Stimulated activated CD8-positive, alpha-beta memory T cell treated with anti-CD3 and anti-CD28 coated beads, Interleukin-4, amount 100 ng/mL, for 48 hours (primary cell): Measurements from ENCODE around the gene RAD50.
"Not testable (repeated sequence)": the region's sequence is repeated elsewhere in the genome, so short reads cannot be mapped to it uniquely, and the experiment has no call there.

Source experiments
- DNase-seq: peaks from one replicate; pipeline ENCODE4 v3.0.0-alpha.2; 2020

RAD50 gene

GRCh38 chr5:132556763-132557477 is at the start of gene RAD50:
TSS of gene RAD50 (plus strand) at chr5:132556977. CDS start at chr5:132557325, 348 bp downstream.
- DNase-seq = peak; percentile 94

GRCh38 chr5:132510076-132510475 is 46.7 kb upstream of the RAD50 start:
- no peak for DNase-seq

- not testable (repeated sequence) for DNase-seq
Observed at GRCh38 chr5:132513618-132514336, 43.0 kb upstream of the RAD50 start.

DNA sequence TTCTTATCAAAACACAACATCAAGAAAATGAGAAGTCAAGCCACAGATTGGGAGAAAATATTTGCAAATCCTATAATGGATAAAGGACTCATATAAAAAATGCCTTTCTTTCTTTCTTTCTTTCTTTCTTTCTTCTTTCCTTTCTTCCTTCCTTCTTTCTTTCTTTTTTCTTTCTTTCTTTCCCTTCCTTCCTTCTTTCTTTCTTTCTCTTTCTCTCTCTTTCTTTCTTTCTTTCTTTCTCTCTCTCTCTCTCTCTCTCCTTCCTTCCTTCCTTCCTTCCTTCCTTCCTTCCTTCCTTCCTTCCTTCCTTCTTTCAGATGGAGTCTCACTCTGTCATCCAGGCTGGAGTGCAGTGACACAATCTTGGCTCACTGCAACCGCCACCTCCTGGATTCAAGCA is 34.7 kb upstream of the RAD50 start:
- DNase-seq = not testable (repeated sequence)

DNA sequence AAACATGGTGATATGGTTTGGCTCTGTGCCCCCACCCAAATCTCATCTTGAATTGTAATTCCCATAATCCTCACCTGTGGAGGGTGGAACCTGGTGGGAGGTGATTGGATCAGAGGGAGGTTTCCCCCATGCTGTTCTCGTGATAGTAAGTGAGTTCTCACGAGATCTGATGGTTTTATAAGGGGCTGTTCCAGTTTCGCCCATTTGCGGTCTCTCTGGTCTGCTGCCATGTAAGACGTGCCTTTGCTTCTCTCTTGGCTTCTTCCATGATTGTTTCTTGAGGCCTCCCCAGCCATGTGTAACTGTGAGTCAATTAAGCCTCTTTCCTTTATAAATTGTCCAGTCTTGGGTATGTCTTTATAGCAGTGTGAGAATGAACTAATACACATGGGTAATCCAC is 31.9 kb upstream of the RAD50 start:
- DNase-seq = not testable (repeated sequence)

GRCh38 chr5:132525299-132525724 is 31.5 kb upstream of the RAD50 start:
- no peak for DNase-seq

DNA sequence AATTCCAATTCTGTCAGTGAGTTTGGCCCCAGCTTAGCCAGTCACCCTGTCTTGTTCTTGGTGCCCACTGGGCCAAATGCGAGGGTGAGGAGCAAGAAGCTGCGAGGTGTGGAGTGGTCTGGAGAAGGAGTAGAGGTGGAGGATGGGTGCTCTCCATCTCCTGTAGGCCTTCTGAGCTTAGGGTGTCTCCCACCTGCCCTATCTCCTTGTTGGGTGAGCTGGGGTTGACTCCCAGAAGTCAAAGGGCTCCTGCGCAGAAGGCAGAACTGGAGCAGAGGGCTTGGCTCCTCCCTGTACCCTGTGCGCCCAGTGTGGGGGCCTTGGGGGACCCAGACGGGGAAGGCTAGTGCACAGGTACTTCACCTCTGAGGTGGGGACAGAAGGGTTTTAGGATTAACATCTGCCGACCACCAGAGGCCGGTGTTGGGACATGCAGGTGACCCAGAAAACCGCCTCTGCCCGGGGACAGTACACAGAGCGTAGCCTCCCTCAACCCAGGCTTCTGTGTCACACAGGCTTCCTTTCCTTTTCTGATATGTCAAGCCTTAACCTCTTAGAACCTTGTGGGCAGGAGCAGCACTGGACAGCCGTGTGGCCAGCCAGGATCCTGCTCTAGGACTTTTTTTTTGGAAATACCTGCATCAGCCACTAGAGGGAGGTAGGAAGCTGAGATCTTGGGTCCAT is 30.3 kb upstream of the RAD50 start:
- DNase-seq = peak; percentile 59

- no peak for DNase-seq
Observed at GRCh38 chr5:132526974-132527564, 29.7 kb upstream of the RAD50 start.

- no peak for DNase-seq
Observed at GRCh38 chr5:132528021-132528420, 28.8 kb upstream of the RAD50 start.

GRCh38 chr5:132528866-132529634 is 27.7 kb upstream of the RAD50 start:
- DNase-seq = no peak

DNA sequence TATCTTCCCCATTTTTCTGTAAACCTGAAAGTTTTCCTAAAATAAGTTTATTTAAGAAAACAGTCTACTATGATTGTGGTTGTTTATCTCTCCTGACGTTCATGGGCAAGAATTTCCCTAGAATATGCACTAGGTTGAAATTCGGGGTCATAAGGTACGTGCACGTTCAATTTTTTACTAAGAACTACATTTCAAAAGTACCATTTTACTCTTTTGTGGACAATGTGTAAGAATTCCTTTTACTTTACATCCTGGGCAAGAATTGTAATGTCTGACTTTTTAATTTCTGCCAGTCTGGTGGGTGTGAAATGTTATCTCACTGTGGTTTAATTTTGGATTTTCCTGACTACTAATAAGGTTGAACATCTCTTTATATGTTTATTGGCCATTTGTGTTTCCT is 25.8 kb upstream of the RAD50 start:
- DNase-seq = no peak

DNA sequence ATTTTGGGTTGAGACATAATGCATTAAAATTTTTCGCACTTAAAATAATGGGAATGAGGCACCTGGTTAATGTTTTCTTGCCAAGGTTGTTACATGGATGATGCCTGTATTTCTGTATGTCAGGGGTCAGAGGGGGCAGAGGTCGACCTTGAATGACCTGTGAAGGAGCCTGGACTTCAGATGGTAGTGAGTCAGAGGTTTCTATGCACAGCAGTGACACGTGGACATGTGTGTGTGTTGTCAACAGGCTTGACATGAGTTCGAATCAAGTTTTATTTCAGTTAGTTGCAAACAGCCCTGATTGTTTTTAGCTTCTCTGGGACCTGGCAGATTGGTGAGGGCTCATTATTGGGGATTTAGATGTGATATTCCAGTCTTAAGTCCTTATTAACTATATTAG is 17.1 kb upstream of the RAD50 start:
- no peak for DNase-seq

- DNase-seq = no peak
Observed at GRCh38 chr5:132540149-132540548, 16.6 kb upstream of the RAD50 start.

DNA sequence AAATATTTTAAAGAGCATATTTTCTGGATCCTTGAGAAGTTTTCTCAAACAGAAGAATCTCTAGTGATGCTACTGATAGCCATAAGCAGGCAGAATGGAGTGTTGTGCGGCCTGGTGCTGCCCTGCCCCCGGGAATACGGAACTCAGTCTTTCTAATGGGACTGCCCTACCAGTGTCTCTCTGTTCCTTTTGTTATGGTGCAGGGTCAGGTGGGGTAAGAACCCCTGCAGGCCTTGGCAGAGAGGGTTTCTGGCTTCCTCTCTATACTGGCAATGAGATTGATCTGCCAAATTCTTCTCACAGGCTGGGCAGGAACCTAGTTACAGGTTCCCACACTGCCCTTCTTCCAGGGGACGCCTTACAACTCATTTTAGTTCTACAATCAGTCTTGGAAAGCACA is 16.0 kb upstream of the RAD50 start:
- DNase-seq = no peak

DNA sequence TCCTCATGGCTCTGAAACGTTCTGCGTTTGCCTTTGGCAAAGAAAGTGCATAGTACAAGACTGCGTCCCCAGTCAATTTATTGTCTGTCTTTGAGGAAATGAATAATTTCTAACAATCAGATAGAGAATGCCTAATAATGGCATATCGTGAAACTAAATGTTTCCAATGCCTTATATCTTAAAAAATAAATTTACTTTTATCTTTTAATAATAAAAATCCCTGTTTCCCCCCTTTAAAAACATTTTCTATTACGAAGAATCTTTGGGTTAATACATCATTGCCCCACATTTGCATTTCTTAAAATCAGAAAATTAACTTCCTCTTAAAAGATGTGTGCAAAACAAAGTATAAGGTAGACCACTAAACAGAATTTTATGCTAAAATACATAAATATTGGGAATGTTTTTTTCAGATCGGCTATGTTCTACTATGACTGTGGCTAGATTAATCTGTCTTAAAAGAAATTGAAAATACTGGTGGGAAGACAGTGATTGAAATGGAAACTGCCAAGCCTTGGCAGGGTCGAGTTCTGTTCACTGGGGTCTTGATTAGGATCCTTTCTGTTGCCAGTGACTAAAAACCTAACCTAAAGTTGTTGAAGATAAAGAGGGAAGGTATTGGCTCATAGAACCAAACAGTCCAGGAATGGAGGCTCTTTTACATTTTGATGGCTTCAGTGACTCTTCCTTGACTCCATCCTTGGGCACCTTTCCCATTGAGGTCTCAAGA is 13.1 kb upstream of the RAD50 start, which contains the start of gene IL5:
Gene IL5, minus strand, starts transcription at position 51 of the 730 bp plus-strand sequence. Its CDS starts 44 bp downstream, at position 7.
- no peak for DNase-seq

DNA sequence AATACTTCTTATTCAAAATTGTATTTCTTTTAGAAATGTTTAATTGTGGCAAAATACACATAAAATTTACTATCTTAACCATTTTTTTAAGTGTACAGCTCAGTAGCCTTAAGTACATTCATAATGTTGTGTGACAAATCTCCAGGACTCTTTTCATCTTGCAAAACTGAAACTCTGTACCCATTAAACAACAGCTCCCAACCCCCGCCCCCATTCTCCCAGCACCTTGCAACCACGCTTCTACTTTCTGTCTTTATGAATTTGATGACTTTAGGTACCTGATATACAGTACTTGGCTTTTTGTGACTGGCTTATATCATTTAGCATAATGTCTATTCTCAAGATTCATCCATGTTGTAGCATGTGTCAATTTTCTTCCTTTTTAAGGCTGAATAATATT is 10.7 kb upstream of the RAD50 start:
- DNase-seq = peak; percentile 73

GRCh38 chr5:132547269-132547668 is 9.5 kb upstream of the RAD50 start:
- no peak for DNase-seq

DNA sequence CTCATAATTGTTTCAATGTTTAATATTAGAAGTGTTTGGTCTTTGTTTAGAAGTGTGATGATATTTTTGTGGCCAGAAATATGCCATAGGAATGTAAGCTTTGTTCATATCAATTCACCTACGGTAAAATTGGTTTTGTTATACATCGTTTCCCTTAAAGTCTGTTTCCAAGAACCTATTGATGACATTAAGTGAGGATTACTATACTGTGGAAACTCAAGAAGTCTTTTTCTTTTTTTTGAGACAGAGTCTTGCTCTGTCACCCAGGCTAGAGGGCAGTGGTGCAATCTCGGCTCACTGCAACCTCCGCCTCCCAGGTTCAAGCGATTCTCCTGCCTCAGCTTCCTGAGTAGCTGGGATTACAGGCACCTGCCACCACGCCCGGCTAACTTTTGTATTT is 7.9 kb upstream of the RAD50 start:
- not testable (repeated sequence) for DNase-seq

GRCh38 chr5:132549576-132549975 is 7.2 kb upstream of the RAD50 start:
- DNase-seq = no peak

DNA sequence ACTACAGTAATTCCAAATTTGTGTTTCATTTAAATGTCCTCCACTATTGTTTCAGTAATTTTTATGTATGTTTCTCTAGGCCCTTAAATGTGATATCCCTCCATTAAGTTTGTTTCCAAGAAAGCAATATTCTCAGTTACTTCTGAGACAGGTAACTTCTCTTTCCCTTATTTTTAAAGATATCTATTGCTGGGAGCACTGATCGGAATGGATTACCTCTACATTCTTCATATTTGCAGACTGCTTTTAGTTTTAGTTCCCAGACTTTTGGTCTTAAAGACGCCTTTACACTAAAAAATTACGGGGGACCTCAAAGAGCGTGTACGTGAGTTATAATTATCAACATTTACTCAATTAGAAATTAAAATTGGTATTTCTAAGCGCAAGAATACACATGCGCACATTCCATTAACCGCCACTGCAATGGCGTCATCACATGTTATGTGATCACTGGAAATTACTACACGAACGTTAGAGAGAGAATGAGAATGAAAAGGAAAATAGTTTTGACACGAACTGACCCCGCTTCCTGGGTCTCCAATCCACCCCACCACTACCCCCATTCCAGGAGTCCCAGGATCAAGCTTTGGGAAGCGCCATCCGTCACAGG is 519 bp upstream of the RAD50 start:
- DNase-seq = no peak

DNA sequence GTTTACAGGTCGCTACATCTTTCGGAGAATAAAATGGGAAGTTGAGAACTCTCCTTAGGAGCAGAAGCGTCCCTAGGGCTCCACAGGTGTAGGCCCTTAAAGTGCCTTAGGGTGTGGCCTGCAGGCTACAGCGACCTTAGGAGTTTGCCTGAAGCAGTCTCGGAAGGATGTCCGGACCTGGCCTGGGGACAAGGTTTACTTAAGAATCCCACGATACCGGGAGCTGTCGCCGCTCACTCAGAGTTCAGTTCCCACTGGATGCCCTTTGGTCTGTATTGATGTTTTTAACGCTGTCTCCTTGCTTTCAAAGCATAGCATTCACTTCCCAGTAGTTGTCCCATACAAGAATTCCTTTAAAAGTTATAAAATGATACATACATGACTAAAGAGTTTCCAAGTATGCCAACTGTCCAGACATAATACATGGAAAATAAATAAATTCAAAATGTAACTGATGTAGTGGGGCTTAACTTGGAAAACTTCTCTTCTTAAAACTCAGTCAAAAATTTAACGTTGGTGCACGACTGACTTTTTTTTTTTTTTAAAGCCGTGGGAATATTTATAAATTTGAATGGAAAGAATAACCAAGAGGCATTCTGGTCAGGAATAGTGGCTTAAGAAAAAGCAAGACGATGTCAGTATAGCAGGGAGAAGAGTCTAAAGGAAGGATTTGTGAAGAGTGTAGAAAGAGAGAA is 848 bp downstream of the RAD50 start:
- peak; percentile 59 for DNase-seq
